ENCODE measurements around the gene CACNA2D1. TPM values are rescaled to one million over a fixed set of nuclear protein-coding genes. Genes with fewer than 3 reads are reported as not detected.

Gene CACNA2D1
- total RNA-seq, 1 donor from 2014 or later, result 197 TPM

DNA sequence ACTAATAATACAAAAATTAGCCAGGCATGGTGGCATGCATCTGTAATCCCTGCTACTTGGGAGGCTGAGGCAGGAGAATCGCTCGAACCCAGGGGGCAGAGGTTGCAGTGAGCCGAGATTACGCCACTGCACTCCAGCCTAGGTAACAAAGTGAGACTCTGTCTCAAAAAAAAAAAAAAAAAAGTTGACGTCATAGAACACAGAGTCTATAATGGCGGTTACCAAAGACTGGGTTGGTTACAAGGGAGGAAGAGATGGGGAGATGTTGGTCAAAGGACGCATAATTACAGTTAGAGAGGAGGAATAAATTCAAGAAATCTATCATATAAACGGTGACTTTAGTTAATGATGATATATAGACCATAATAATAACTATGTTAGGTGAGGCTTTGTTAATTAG is 364.1 kb downstream of the CACNA2D1 start:
- no peak for FAIRE-seq
- no peak for DNase-seq (ENCODE audit: low spot score in 2 of 2)

DNA sequence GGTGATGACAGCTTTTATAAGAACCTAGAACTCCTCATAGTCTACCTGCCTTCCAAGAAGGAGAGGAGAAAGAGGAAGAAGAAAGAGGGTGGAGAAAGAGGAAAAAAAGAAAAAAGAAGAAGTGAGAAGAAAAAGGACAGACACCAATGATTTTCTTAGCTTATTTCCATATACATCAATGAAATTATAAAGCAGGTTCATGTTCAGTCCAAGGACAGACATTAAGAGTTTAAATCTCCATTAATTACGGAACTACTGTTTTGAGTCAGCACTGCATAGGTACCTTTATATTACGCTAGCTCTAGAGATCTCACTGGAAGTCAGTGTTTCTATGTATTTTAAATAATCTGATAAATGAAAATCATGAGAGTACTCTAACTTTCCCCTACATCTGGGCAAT is 364.8 kb downstream of the CACNA2D1 start:
- DNase-seq (ENCODE audit: low spot score in 2 of 2), result no peak
- no peak for FAIRE-seq

DNA sequence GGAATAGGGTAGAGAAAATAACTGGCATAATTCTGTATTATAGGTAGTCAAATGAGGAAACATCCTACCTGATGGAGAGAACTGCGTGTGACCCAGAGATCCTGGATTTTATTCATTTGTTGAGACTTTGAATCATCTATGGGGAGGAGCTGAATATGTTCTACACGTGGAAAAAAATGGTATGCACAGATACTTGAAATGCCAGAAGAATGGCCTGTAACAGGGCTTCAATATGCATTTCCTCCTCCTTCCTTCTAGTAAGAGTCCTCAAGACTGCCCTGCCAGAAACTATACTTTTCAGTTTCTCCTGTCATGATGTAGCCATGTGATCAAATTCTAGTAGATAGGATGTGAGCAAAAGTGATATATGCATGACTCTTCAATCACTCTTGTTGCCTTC is 372.1 kb downstream of the CACNA2D1 start:
- FAIRE-seq (no peak), DNase-seq (ENCODE audit: low spot score in 2 of 2) (no peak)

DNA sequence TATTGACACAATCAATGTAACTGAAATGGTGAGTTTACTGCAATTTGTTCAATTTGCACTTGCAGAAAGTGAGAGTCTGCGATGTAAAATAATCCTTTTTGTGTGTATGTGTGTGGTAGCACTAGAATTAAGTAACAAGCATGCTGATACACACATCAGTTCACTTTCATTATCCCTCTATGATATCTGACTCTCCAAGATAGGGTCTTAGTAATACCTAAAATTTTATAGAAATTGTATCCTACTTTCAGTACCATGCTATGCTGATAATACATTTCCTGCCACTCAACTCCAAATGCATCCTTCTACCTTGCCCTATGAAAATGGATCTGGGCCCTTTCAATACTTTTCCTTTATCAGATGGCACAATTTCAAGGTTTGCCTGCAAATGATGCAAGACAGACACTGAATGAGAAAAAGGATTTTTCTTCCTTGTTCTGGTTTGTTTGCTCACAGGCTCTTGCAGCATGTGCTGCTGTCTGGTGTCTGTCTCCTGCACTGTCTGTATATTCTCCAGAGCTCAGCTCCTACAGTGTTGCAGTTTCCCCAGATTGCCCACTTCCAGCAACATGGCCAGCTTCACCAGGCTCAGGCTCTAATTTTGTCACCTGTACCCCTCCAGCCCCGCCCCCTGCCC is 375.8 kb downstream of the CACNA2D1 start:
- DNase-seq (ENCODE audit: low spot score in 2 of 2) (no peak), FAIRE-seq (no peak)

DNA sequence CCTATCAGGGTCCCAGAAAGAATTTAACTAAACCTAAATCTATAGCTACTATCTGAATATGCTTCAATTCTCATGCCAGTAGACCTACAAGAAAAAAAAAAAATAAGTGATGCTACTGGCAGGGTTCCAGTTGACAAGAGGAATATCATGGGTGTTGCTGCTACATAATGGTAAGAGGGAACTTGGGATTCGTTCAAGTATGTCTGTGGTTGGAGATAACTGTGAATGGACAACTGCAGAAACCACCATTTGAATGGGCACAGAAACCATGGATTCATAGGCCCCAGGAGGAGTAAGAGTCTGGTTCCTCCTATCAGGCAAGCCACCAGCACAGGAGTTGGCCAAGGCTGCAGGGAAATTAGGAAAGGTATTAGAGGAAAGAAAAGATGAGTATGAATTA is 386.1 kb downstream of the CACNA2D1 start:
- FAIRE-seq (no peak), DNase-seq (ENCODE audit: low spot score in 2 of 2) (no peak)

DNA sequence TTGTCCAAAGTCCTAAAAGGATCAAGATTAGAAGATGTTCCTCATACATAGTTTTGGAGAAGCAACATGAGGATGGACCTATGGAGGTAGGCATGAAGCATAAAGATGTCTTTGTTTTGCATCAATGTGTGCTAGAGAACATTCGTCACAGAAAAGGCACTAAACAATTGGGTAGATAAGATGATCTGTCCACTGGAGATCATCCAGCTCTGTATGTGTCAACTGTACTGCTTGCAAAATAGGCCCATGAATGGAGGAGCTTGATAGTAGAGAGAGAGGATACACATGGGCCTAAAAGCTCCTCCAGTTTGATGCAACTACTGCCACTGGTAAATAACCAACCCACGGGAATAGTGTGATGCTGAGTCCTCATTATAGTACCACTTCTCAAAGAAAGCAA is 387.3 kb downstream of the CACNA2D1 start:
- no peak for DNase-seq (ENCODE audit: low spot score in 2 of 2)
- FAIRE-seq, result no peak

DNA sequence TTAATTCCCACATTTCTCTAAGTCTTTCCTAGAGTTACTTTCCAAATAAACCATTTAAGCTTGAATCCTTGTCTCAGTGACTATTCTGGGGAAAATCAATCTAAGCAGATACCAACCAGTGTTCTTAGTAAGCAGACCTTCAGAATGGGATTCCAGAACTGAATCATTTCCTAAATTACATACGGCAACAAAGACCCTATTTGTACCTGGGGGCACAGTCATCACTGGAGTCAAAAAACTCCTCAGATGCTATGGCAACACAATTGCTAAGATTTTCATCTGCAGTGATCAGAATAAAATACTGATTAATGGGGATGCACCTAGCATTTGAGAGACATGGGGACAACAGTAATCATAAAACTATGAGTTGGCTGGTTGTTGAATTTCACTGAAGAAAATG is 389.0 kb downstream of the CACNA2D1 start:
- no peak for FAIRE-seq
- no peak for DNase-seq (ENCODE audit: low spot score in 2 of 2)

DNA sequence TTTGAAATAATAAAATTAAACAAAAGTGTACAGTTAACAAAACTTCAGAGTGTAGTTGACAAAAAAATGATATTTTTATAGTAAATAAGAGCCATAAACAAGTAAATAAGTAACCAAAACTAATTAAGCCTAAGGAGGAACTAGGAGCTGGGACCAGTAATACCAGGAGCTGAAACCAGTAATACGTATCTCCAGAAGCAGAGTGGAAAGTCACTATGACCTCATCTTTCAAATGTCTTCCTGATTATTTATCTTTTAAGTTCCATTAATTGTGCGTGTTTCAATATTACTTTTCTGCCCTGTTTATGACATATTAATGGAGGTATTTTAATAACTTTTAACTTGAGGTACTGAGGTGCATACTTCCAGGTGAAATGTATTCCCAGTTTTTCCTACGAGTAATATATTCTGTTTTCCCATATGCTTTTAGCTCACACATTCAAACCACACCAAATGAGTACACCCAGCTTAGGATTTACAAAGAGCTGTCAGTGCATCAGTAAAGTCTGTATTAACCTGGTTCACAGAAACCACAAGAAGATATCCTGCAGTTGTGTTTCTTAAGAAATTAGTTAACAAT is 390.0 kb downstream of the CACNA2D1 start:
- no peak for DNase-seq (ENCODE audit: low spot score in 2 of 2)
- FAIRE-seq, result no peak

DNA sequence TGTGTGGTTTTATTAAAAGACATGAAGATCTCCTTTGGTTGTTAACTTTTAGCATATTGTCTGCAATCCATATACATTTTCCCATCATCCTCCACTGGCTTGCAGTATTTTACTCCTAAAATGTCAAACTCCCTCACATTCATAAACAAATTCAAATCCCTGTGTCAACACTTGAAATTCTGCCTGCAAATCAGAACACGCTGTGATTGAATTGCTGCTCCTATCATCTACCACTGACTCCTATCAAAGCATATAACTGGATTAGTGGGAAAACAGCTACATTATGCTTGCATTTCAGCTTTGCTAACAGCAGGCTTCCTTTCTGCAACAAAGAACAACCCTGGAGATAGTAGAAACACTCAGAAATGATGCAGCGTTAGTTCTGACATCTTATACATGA is 392.0 kb downstream of the CACNA2D1 start:
- FAIRE-seq (no peak), DNase-seq (ENCODE audit: low spot score in 2 of 2) (no peak)

DNA sequence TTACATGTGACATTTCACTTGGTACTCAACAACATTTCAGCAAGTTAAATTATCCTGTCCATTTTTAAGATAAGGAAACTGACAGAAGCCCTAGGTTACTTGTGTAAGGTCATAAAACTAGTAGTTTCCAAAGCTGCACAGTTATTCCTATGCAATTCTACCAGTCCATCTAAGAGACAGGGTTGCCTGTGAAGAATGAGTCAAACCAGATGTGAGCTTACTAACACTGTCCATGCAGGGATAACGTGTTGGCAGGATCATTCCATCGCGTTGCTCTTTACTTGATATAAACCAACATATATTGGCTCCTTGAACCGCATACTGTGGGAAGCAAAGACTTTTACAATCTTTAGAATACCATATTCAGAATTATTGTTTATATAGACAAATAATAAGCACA is 392.8 kb downstream of the CACNA2D1 start:
- FAIRE-seq, result no peak
- no peak for DNase-seq (ENCODE audit: low spot score in 2 of 2)

DNA sequence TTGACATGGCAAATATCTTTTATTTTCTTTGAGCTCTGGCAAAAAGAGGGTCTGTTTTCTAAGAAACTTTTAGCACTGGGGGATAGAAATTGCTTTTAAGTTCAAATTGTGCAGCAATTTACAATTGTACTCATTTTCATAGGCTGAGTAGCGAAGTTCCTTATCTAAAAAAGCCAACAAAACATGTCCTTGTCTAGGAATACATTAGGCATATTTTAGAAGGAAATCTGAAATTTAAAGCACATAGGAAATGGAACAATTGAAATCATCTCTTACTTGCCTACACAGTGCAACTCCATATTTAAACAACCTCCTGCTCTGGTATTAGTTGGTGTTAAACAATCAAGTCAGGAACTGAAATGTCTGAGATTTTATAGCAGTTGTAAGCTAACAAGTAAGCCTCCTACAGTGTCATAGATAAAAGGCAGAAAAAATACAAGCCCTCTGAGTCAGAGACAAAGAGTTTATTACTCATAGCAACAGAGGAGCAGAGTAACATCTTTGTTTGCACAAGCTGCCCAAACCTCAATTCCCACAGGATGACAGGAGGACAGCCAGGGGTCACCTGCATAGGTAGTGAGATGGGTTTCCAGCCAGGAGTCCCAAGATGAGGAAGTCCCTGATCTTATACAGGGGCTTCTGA is 393.6 kb downstream of the CACNA2D1 start:
- DNase-seq (ENCODE audit: low spot score in 2 of 2), result no peak
- FAIRE-seq, result no peak

DNA sequence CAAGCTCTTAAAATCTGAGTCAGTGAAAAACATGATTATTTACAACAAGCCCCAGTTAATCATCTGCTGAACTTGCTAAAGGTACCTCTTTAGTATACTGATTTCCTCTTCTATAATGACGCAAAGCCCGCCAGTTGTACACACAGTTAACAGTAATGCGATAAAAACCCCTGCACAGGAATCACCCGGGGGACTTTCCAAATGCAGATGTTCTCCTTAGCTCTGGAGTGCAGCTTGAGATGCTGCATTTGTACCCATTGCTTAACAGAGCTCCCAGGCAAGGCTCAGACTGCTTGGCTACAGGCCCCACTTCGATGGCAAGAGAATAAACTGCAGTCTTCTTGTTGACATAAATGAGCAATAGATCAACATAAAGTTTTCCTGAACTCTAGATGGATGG is 394.1 kb downstream of the CACNA2D1 start:
- FAIRE-seq (no peak), DNase-seq (ENCODE audit: low spot score in 2 of 2) (no peak)

DNA sequence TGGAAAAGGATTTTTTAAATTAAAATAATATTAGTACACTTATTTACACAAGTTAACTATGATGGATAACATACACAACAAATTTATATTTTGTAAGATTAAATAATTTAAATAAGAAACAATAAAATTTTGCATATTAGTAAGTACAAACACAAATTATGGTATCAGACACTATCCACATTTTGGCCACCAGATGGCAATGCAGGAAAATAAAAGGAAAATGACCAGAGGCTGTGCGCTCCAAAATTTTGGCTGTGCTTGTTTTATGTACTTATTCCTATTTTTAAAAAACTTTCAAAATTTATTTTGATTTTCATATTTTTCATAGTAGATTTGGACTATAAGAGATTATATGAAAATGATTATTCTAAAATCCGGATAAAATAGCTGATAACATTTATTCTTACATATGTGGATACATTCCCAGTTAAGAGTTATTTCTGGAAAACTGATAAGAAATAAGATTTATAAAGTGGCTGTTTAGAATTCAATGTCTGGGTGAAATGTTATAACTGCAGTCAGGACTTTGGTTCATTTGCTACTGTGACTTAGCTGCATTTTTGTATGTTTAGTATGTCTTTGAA is 399.0 kb downstream of the CACNA2D1 start:
- FAIRE-seq (peak; percentile 99), DNase-seq (ENCODE audit: low spot score in 2 of 2) (peak in 1 of 2 donors; percentile 3)

DNA sequence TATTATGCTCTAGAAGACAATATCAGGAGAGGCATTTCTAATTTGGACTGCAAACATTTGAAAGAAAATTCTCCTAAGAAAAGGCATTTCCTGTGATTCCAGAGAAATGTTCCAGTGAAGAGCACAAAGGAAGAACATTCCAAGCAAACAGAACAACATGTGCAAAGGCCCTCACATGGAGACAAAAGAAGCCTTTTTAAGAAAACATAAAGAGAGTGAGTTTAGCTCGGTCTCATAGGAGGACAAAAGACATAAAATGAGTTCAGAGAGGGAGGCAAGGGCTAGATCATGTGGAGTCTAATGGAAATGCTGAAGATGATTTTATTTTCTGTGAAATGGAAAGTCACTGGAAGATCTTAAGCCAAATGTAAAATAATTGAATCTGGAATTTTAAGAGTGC is 404.0 kb downstream of the CACNA2D1 start:
- DNase-seq (ENCODE audit: low spot score in 2 of 2) (no peak), FAIRE-seq (no peak)

DNA sequence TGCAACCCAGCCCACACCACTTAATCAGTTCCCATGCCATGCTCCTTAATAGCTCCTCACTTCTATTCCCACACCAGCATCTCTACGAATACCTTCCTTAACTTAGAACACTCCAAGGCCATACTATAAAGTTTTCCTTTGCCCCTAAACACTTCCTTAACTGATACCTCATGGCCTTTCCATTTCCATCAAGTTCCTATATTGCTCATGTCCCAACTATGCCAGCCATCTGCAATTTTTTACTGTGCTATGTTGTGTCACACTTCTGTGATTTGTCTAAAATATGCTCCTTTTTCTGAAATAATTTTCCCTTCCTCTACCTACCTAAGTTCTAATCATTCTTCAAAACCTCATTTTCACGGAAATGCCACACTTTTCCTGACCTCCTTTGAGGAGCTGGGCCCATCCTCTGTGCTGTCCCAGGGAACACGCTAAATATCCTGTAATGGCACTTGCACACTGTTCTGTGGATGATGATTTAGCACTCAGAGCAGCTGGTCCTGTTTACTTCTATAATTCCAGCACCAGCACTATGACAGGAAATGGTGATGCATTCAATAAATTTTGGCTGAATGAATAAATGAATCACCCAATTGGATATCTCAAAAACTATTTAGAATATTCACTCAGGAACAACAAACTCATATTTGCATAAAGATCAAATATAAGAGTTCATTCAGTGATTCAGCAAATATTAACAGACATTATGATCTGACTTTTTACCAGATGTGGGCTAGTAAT is 407.3 kb downstream of the CACNA2D1 start:
- FAIRE-seq (no peak), DNase-seq (ENCODE audit: low spot score in 2 of 2) (no peak)

DNA sequence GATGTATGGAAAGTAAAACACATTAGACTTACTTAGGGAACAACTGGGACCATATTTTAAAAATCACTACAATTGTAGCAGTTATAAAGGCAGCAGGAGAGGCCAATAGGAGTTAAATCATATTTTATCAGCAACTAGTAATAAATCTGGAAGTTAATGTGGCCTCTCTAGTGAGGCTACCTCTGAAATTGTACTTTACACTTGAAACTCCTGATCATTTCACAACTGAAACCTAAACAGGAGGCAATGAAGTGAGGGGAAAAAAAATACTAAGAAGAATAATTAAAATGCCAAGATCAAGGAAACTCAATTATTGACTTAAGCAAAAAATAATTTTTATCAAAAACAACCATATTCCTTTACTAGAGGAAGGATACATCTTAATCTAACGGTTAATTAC is 408.1 kb downstream of the CACNA2D1 start:
- no peak for FAIRE-seq

DNA sequence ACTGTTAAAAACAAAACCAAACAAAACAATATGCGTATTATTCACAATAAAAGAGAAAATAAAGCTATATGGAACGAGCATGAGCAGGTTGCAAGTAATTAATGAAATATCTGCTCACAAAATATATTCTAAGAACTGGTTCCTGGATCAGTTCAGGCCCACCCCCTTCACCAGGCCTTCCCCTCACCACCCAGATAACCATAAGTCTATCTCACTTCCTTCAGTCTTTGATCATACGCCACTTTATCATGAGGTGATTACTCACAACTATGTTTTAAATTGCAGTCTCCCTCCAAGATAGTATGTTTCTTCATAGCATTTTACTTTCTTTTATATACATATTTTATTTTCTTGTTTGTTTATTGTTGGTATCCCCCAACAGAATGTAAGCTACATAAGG is 410.7 kb downstream of the CACNA2D1 start:
- no peak for FAIRE-seq
- DNase-seq (ENCODE audit: low spot score in 2 of 2), result no peak

More for the DNA sequence above, 408.1 kb downstream of the CACNA2D1 start:
- no peak for DNase-seq (ENCODE audit: low spot score in 2 of 2)

DNA sequence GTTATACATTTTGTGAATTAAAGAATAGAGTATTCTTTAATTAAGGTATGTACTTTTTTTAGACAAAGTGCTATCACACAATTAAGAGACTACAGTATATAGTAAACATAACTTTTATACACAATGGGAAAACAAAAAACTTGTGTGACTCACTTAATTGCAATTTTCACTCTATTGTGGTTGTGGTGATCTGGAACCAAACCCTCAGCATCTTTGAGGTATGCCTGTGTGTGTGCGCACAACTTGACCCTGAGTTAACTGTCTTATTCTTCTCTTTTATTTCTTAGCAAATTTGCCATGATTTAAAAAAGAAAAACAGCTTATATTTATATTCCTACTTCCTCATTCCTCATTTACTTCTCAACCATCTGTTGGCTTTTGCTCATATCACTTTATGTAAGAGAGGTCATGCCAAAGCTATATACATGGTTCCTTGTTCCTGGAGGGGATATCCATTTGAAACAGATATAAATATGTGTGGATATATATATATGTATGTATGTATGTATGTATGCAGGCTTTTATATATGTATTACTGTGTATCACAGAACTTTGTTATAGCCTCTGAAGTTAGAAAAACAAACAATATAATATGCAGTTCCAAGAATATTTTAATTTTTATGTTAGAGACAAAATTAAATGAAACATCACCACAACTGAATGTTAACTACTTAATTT is 414.2 kb downstream of the CACNA2D1 start:
- no peak for DNase-seq (ENCODE audit: low spot score in 2 of 2)
- FAIRE-seq, result no peak

DNA sequence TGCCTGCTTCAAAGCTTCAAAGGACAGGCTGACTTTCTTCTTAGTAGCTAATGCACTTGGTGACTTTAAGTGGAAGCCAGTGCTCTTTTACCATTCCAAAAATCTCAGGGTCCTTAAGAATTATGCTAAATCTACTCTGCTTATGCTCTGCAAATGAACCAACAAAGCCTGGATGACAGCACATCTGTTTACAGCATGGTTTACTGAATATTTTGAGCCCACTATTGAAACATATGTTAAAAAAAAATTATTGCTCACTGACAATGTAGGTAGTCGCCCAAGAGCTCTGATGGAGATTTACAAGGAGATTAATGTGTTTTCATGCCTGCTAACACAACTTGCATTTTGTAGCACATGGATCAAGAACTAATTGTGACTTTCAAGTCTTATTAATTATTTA is 415.5 kb downstream of the CACNA2D1 start:
- FAIRE-seq (no peak), DNase-seq (ENCODE audit: low spot score in 2 of 2) (no peak)

DNA sequence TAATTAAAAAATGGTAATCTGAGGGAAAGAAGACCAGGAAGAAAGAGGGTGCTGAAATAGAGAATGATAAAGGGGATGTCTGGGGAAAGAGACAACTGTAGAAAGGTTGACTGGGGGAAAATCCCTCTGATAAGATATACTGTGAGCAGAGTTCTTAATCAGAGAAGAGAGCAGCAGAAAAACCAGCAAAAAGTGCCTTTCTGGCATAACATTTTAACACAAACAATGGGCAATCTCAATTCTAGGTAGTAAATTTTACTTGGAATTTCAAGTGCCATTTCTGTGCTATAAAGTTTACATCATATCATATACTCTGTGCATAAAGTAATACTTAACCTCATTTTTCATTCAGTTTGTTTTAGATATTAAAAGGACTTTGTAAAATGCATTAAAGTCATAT is 421.9 kb downstream of the CACNA2D1 start:
- DNase-seq (ENCODE audit: low spot score in 2 of 2), result no peak
- no peak for FAIRE-seq

DNA sequence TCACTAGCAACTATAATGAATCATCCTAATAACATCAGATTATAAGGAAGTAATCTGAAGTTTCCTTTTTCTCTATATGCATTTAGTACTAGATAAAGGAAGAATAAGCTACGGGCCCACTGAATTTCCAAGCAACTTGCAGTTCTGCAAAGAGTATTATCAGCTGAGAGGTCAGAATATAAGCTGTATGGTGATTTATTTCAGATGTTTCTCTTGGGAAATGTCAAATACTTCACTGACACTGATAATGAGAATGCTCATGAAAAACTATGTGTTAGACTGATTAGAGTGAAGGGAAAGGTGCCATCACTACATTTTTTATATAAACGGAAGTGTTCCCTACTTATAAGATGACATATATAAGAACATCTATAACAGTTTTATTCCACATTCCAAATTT is 422.5 kb downstream of the CACNA2D1 start:
- FAIRE-seq (no peak), DNase-seq (ENCODE audit: low spot score in 2 of 2) (no peak)
